Measurements from ENCODE around the gene ANKRD44.

ANKRD44 gene

GRCh38 chr2:197156771-197157170 lies 153.8 kb downstream of the ANKRD44 start:
- TF ChIP-seq SUZ12 (IDR thresholded peaks at IDR 0.05; ENCODE audit: extremely low read depth, insufficient read depth, insufficient read length): no peak
- TF ChIP-seq YY1 (IDR thresholded peaks at IDR 0.05; ENCODE audit: insufficient read depth, insufficient read length): no peak
- TF ChIP-seq ZNF274 (IDR thresholded peaks at IDR 0.05; ENCODE audit: low read depth, low read length): no peak
- Histone ChIP-seq H3K27me3 (ENCODE audit: insufficient read depth, insufficient read length) (no peaks in the 10 kb centered on the region), H3K4me1 (ENCODE audit: insufficient read depth, insufficient read length) (no peaks in the 10 kb centered on the region)

GRCh38 chr2:197152451-197153228 lies 157.9 kb downstream of the ANKRD44 start:
- TF ChIP-seq ZNF274 (IDR thresholded peaks at IDR 0.05; ENCODE audit: low read depth, low read length) (no peak), SUZ12 (IDR thresholded peaks at IDR 0.05; ENCODE audit: extremely low read depth, insufficient read depth, insufficient read length) (no peak), YY1 (IDR thresholded peaks at IDR 0.05; ENCODE audit: insufficient read depth, insufficient read length) (no peak)
- Histone ChIP-seq H3K4me1 (ENCODE audit: insufficient read depth, insufficient read length) (no peaks in the 10 kb centered on the region), H3K4me3 (ENCODE audit: insufficient read length, low read depth) (no peak overlapping the region), H3K27me3 (ENCODE audit: insufficient read depth, insufficient read length) (no peaks in the 10 kb centered on the region), H3K9ac (ENCODE audit: insufficient read length, low read depth) (no peak overlapping the region), H3K9me3 (ENCODE audit: insufficient read depth, low read length) (no peaks in the 10 kb centered on the region), H3K36me3 (ENCODE audit: insufficient read depth, insufficient read length, low read length) (no peaks in the 10 kb centered on the region)
- DNase-seq (ENCODE audit: low read depth, low spot score): no peak

More at GRCh38 chr2:197156771-197157170, 153.8 kb downstream of the ANKRD44 start:
- H3K9ac ChIP-seq (ENCODE audit: insufficient read length, low read depth): no peak overlapping the region
- no peak for DNase-seq (ENCODE audit: low read depth, low spot score)
- H3K9me3 ChIP-seq (ENCODE audit: insufficient read depth, low read length): no peaks in the 10 kb centered on the region
- no peaks in the 10 kb centered on the region for H3K36me3 ChIP-seq (ENCODE audit: insufficient read depth, insufficient read length, low read length)
- no peak overlapping the region for H3K4me3 ChIP-seq (ENCODE audit: insufficient read length, low read depth)

GRCh38 chr2:197149546-197149945 lies 161.0 kb downstream of the ANKRD44 start:
- no peak overlapping the region for H3K4me3 ChIP-seq (ENCODE audit: insufficient read length, low read depth)
- H3K36me3 ChIP-seq (ENCODE audit: insufficient read depth, insufficient read length, low read length): no peaks in the 10 kb centered on the region
- H3K27me3 ChIP-seq (ENCODE audit: insufficient read depth, insufficient read length): no peaks in the 10 kb centered on the region
- no peaks in the 10 kb centered on the region for H3K4me1 ChIP-seq (ENCODE audit: insufficient read depth, insufficient read length)
- no peak for TF ChIP-seq YY1 (IDR thresholded peaks at IDR 0.05; ENCODE audit: insufficient read depth, insufficient read length)
- no peak for TF ChIP-seq ZNF274 (IDR thresholded peaks at IDR 0.05; ENCODE audit: low read depth, low read length)
- TF ChIP-seq SUZ12 (IDR thresholded peaks at IDR 0.05; ENCODE audit: extremely low read depth, insufficient read depth, insufficient read length): no peak
- H3K9me3 ChIP-seq (ENCODE audit: insufficient read depth, low read length): no peaks in the 10 kb centered on the region
- DNase-seq (ENCODE audit: low read depth, low spot score): no peak
- H3K9ac ChIP-seq (ENCODE audit: insufficient read length, low read depth): no peak overlapping the region

- Histone ChIP-seq H3K36me3 (ENCODE audit: insufficient read depth, insufficient read length, low read length) (no peaks in the 10 kb centered on the region), H3K4me1 (ENCODE audit: insufficient read depth, insufficient read length) (no peaks in the 10 kb centered on the region), H3K4me3 (ENCODE audit: insufficient read length, low read depth) (no peak overlapping the region), H3K9me3 (ENCODE audit: insufficient read depth, low read length) (no peaks in the 10 kb centered on the region), H3K27me3 (ENCODE audit: insufficient read depth, insufficient read length) (no peaks in the 10 kb centered on the region), H3K9ac (ENCODE audit: insufficient read length, low read depth) (no peak overlapping the region)
- DNase-seq (ENCODE audit: low read depth, low spot score): no peak
- no peak for TF ChIP-seq YY1 (IDR thresholded peaks at IDR 0.05; ENCODE audit: insufficient read depth, insufficient read length)
- TF ChIP-seq ZNF274 (IDR thresholded peaks at IDR 0.05; ENCODE audit: low read depth, low read length): no peak
- no peak for TF ChIP-seq SUZ12 (IDR thresholded peaks at IDR 0.05; ENCODE audit: extremely low read depth, insufficient read depth, insufficient read length)
Observed at GRCh38 chr2:197148401-197148800, 162.2 kb downstream of the ANKRD44 start.

- no peak overlapping the region for H3K4me3 ChIP-seq (ENCODE audit: insufficient read length, low read depth)
- TF ChIP-seq YY1 (IDR thresholded peaks at IDR 0.05; ENCODE audit: insufficient read depth, insufficient read length) (no peak), SUZ12 (IDR thresholded peaks at IDR 0.05; ENCODE audit: extremely low read depth, insufficient read depth, insufficient read length) (no peak), ZNF274 (IDR thresholded peaks at IDR 0.05; ENCODE audit: low read depth, low read length) (no peak)
- no peak for DNase-seq (ENCODE audit: low read depth, low spot score)
- H3K4me1 ChIP-seq (ENCODE audit: insufficient read depth, insufficient read length): no peaks in the 10 kb centered on the region
- no peak overlapping the region for H3K9ac ChIP-seq (ENCODE audit: insufficient read length, low read depth)
- H3K9me3 ChIP-seq (ENCODE audit: insufficient read depth, low read length): no peaks in the 10 kb centered on the region
- no peaks in the 10 kb centered on the region for H3K27me3 ChIP-seq (ENCODE audit: insufficient read depth, insufficient read length)
- no peaks in the 10 kb centered on the region for H3K36me3 ChIP-seq (ENCODE audit: insufficient read depth, insufficient read length, low read length)
Observed at GRCh38 chr2:197147942-197148341, 162.6 kb downstream of the ANKRD44 start.

GRCh38 chr2:197146995-197147394 lies 163.6 kb downstream of the ANKRD44 start:
- H3K36me3 ChIP-seq (ENCODE audit: insufficient read depth, insufficient read length, low read length): no peaks in the 10 kb centered on the region
- no peak for DNase-seq (ENCODE audit: low read depth, low spot score)
- H3K4me1 ChIP-seq (ENCODE audit: insufficient read depth, insufficient read length): no peaks in the 10 kb centered on the region
- no peaks in the 10 kb centered on the region for H3K27me3 ChIP-seq (ENCODE audit: insufficient read depth, insufficient read length)
- TF ChIP-seq YY1 (IDR thresholded peaks at IDR 0.05; ENCODE audit: insufficient read depth, insufficient read length) (no peak), SUZ12 (IDR thresholded peaks at IDR 0.05; ENCODE audit: extremely low read depth, insufficient read depth, insufficient read length) (no peak)
- no peak overlapping the region for H3K9ac ChIP-seq (ENCODE audit: insufficient read length, low read depth)
- H3K9me3 ChIP-seq (ENCODE audit: insufficient read depth, low read length): no peaks in the 10 kb centered on the region
- H3K4me3 ChIP-seq (ENCODE audit: insufficient read length, low read depth): no peak overlapping the region

GRCh38 chr2:197145471-197146056 lies 165.0 kb downstream of the ANKRD44 start:
- no peak for DNase-seq (ENCODE audit: low read depth, low spot score)
- no peak overlapping the region for H3K9ac ChIP-seq (ENCODE audit: insufficient read length, low read depth)

More at GRCh38 chr2:197145471-197146056, 165.0 kb downstream of the ANKRD44 start:
- TF ChIP-seq SUZ12 (IDR thresholded peaks at IDR 0.05; ENCODE audit: extremely low read depth, insufficient read depth, insufficient read length): no peak
- TF ChIP-seq YY1 (IDR thresholded peaks at IDR 0.05; ENCODE audit: insufficient read depth, insufficient read length): no peak
- no peak for TF ChIP-seq ZNF274 (IDR thresholded peaks at IDR 0.05; ENCODE audit: low read depth, low read length)
- Histone ChIP-seq H3K36me3 (ENCODE audit: insufficient read depth, insufficient read length, low read length) (no peaks in the 10 kb centered on the region), H3K27me3 (ENCODE audit: insufficient read depth, insufficient read length) (no peaks in the 10 kb centered on the region), H3K4me3 (ENCODE audit: insufficient read length, low read depth) (no peak overlapping the region), H3K4me1 (ENCODE audit: insufficient read depth, insufficient read length) (no peaks in the 10 kb centered on the region), H3K9me3 (ENCODE audit: insufficient read depth, low read length) (no peaks in the 10 kb centered on the region)
